ENCODE data around the gene HLCS.

- TF ChIP-seq CTCF (IDR thresholded peaks at IDR 0.05) (no peak), POLR2A (IDR thresholded peaks at IDR 0.05) (no peak)
These were observed 241.8 kb downstream of the HLCS start for GRCh38 chr21:36724660-36725059.
